ENCODE measurements around the gene PLEKHA6. TPM values are rescaled to one million over a fixed set of nuclear protein-coding genes. Genes with fewer than 3 reads are reported as not detected.

The PLEKHA6 gene
- total and polyA plus RNA-seq, 2 of the 8 experiments (the other 6 are each of a cell fraction or from before 2014, with no cell fraction given): 4.8 to 20.2 TPM

DNA sequence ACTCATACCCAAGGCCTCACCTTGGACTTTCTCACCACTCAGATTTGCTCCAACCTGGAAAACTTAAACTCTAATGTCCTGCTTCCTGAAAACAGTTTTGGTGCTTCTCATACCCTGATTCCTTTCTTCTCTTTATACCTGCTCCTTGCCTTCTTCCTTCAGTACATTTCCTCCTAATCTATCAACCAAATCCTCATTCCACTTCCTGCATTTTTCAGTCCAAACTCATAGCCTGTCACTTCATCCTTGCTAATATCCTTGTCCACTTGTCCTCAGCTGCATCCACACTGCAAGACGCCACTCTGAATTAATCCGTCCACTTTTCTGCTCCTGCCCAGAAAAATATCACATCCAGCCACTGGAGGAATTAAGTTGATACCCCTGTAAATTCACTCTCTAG is 26.0 kb upstream of the PLEKHA6 start (continued):
- TF ChIP-seq ZNF274 (IDR thresholded peaks at IDR 0.05; ENCODE audit: borderline replicate concordance, extremely low read depth, low read length): no peak
- TF ChIP-seq BCL11A (IDR thresholded peaks at IDR 0.05; ENCODE audit: low read depth in 2 of 2, low read length in 2 of 2): no peak
